Subcutaneous adipose tissue (tissue), 4 donors: ENCODE measurements around the gene UBR3. TPM values are rescaled to one million over a fixed set of nuclear protein-coding genes. Genes with fewer than 3 reads are reported as not detected.

ENCODE experiments used
- CTCF ChIP-seq: fragments of 450-650 bp; IDR thresholded peaks from one replicate; pipeline ENCODE4 v1.5.1; 2016; ENCODE audit warnings: low read depth, mild to moderate bottlenecking, control low read depth, antibody characterized with exemption, moderate library complexity
- total RNA-seq, 4 donors: library from RNA; depleted of rRNA; stranded (reverse); fragments of >200 nt; gene quantifications; one replicate each; pipeline ENCODE4 v1.1.0, GENCODE V29; 2016

Gene UBR3
- total RNA-seq, 4 donors from 2014 or later, result 80.7 to 128 (median 101) TPM

- TF ChIP-seq CTCF, result no peak
These were observed 204.0 kb downstream of the UBR3 start for GRCh38 chr2:170031288-170031687.

GRCh38 chr2:170034596-170034995 lies 207.3 kb downstream of the UBR3 start:
- TF ChIP-seq CTCF, result no peak

GRCh38 chr2:170038734-170039133 lies 211.5 kb downstream of the UBR3 start:
- TF ChIP-seq CTCF, result no peak

- no peak for TF ChIP-seq CTCF
These were observed 212.3 kb downstream of the UBR3 start for GRCh38 chr2:170039401-170040172.

GRCh38 chr2:170044751-170045478 lies 217.7 kb downstream of the UBR3 start:
- TF ChIP-seq CTCF, result no peak

- TF ChIP-seq CTCF, result no peak
These were observed 220.2 kb downstream of the UBR3 start for GRCh38 chr2:170047331-170048065.

GRCh38 chr2:170052151-170052550 lies 224.9 kb downstream of the UBR3 start:
- TF ChIP-seq CTCF, result no peak
